ENCODE data around the gene NSUN6.
A peak's percentile ranks its signal among the peaks of the same experiment; 100 is the strongest.

Gene NSUN6

DNA sequence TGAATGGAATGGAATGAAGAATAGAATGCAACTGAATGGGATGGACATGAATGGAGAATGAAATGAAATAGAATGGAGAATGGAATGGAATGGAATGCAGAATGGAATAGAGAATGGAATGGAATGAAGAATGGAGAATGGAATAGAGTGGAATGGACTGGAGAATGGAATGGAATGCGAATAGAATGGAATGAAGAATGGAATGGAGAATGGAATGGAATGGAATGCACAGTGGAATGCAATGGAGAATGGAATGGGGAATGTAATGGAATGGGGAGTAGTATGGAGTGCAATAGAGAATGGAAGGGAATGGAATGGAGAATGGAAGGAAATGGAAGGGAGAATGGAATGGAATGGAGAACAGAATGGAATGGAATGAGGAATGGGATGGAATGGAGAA lies 93.4 kb downstream of the NSUN6 start:
- DNase-seq = no peak

DNA sequence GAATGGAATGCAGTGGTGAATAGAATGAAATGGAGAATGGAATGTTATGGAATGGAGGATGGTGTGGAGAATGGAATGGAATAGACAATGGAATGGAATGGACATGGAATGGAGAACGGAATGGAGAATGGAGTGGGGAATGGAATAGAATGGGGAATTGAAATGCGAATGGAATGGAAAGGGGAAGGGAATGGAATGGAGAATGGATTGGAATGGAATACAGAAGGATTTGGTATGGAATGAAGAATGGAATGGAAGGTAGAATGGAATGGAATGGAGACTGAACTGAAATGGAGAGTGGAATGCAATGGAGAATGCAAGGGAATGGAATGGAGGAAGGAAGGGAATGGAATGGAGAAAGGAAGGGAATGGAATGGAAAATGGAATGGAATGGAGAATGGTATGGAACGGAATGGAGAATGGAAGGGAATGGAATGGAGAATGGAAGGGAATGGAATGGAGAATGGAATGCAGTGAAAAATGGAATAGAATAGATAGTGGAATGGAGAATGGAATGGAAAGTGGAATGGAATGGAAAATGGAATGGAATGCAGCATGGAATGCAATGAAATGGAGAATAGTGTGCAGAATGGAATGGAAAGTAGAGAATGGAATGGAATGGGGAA lies 94.8 kb downstream of the NSUN6 start:
- DNase-seq = no peak

DNA sequence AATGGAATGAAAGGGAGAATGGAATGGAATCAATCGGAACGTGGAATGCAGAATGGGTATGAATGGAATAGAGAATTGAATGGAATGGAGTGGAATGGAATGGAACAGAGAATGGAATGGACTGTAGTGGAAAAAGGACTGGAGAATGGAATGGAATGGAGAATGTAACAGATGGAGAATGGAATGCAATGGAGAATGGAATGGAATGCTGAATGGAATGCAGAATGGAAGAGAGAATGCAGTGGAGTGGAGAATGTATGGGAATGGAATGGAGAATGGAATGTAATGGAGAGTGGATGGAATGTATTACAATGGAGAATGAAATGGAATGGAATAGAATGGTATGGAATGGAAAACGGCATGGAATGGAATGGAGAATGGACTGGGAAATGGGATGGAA lies 96.9 kb downstream of the NSUN6 start:
- DNase-seq = no peak

DNA sequence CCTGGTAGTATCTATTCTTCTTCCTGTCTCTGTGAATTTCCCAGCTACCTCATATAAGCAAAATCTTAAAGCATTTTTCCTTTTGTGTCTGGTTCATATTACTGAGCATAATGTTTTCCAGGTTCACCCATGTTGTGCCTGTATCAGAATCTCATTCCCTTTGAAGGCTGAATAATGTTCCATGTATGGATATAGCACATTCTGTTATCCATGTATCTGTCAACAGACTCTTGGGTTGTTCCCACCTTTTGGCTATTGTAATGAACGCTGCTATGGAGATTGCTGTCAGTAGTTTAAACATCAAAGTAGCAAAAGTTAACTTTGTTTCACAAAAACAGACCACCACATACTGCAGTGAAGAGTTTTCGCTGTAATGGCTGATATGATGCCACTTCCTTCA lies 99.9 kb downstream of the NSUN6 start:
- no peak for DNase-seq

DNA sequence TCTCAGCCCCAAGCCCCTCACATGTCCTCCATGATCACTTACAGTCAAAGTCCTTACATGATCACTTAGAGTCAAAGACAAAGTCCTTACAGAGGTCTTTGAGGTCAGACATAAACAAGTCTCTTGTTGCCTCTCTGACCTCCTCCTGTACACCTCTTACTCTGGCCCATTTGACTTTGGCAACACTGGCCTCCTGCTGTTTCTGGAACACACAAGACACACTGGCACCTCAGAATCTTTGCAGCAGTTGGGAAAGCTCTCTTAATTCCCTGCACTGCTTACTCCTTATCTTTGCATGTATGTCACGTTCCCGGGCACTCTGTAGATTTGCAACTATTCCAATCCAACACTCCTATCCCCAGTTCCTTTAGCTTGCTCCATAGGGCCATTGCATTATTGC lies 102.3 kb downstream of the NSUN6 start:
- DNase-seq = no peak

DNA sequence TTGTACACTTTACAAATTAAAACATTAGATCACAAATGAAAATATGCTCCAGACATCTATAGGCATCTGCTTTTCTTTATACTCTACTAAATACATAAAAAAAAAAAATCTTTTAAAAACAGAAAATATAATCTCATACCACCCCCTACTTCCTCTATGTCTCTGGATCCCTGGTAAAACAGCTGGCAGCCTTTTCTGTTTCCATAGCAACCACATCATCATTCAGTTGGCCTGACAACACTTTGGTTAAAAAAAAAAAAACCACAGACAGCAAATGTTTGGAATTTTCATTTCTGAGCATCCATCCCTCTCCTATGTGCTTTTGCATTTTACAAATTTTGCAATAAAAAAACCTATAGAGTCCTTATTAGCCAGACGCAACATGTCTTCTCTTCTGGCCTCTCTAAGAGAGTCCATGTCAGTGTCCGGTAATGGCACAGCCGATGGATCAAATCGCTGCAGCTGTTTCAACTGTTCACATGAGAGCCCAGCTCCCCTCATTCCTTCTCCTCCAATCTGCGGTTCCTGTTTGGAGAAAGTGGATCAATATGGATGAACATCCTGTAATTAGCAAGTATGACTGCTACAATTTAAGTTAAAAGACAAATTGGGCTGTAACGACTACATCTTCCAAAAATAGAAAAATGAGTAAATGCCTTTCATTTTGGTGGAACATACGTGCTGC lies 105.6 kb downstream of the NSUN6 start:
- DNase-seq = no peak

DNA sequence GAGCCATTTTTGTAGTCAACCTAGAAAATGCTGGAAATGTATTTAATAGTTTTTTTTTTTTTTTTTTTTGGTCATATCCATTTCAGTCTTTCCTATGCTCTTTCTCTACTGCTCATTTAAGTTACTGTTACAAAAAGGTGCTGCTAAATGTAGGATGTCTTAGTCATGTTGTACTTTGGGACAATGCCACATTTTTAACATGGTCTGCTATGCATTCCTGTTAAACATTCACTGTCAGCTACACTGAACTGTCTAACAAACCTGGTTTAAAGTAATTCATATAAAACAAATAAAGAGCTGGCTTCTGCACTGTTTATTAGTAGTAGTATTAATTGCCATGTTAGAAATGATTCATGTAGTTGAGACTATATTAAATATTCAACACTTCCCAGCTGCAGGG lies 108.6 kb downstream of the NSUN6 start:
- DNase-seq = no peak

DNA sequence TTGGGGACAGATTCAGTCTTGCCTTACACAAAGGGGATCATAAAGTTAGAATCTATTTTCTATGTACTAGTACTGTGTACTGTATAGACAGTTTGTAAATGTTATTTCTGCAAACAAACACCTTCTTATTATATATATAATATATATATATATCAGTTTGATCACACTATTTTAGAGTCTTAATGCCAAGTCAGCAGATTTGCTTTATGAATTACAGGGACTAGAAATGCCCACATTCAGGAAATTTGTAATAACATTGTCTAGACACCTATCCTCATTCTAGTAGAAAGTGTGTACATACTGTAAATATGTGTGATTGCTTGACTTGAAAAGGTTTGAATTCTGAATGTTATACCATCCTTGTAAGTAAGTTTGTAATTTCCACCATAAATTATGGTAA lies 111.2 kb downstream of the NSUN6 start:
- DNase-seq = no peak

DNA sequence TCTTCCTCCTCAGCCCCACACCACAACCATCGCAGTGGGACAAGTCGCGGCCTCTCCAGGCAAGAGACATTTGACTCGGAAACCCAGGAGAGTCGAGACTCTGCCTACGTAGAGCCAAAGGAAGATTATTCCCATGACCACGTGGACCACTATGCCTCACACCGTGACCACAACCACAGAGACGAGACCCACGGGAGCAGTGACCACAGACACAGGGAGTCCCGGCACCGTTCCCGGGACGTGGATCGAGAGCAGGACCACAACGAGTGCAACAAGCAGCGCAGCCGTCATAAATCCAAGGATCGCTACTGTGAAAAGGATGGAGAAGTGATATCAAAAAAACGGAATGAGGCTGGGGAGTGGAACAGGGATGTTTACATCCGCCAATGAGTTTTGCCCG lies 112.1 kb downstream of the NSUN6 start:
- DNase-seq = no peak

DNA sequence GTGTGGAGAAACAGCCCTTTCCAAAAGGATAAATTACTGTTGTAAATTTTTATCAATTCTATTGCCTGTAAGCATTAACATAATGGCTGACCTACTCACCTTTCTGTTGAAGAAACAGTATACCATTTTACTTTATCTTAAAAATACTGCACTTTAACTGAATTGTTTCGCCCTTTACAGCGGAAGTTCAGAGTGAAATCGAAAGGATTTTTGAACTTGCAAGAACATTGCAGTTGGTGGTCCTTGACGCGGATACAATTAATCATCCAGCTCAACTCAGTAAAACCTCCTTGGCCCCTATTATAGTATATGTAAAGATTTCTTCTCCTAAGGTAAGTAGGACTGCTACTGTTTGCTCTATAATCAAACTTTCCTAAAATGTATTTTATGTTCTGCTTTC lies 117.5 kb downstream of the NSUN6 start:
- no peak for DNase-seq

DNA sequence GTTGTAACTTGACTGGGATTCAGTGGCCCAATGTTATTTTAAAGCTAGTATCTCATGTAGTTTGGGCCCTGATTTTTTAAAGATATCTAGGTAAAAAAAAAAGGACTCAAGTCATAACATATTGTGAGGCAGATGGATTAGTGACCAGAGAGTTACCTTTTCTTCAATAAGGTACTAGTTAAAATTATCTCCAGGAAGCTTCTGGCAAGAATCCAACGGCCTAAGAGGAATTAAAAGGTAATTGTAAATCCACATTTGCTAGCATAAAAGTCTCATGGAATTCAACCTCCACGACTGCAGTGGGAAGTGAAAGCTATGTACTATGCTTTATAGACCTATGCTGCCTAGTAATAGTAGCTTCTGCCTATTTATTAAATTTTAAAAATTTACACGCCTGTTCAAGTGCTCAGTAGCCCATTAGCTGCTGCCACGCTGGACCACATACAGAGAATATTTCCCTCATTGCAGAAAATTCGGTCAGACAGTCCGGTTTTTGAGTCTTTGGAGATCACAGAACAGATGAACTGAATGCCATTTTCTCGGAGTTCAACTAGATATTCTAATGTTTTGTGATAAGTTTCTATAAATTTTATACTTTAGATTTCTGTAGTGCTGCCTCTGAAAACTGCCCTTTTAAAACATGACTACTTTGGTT lies 118.4 kb downstream of the NSUN6 start:
- DNase-seq = no peak

DNA sequence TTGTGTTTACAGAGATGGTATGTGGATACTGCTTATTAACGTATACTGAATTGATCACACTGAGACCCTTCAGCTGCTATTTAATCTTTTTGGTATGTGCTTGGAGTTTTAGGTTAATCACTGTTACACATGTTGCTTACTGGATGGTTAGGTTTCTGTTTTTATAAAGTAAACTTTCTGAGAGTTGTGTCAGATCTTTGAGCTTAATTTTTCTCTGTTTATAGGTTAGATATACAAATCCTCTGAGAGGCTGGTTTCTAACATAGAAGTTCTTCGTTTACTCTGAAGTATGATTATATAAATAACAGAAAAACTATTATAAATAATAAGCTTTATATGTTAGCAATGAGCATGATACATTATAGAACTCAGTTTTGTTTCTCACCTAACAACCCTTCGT lies 123.1 kb downstream of the NSUN6 start:
- DNase-seq = no peak

DNA sequence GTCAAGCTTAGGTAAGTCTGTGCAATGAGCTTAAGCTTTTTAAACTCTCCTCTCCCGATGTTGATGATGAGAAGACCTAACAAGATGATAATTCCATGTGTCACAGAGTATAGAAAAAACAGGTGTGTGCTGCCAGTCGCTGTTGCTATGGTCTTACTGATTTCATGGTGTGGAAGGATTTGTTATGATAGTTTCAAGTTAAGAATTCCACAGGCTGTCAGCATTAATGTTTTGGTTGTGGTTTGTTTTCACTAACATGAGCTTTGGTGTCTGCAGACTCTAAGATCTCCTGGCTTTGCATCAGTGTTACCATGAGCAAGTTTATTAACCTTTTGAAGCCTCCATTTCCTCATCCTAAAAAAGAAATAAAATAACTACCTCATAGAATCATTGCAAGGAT lies 123.7 kb downstream of the NSUN6 start:
- DNase-seq = peak; percentile 2

DNA sequence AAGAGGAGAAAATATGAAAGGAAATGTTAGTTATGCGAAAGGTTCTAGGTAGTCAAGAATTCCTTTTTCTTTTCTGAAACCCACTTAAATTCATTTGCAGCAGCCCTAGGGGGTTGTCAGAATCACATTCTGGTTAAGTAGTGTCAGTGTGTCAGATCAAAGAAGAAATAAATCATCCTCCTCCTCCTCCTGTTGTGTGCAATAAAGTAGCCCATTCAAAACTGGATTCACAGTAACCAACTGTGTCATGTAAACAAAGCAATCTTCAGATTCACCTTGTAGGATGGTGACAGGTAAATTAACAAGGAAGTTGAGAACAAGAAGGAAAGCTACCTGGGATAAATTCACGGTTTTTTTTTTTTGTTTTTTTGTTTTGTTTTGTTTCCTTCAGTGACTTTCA lies 127.5 kb downstream of the NSUN6 start:
- DNase-seq = no peak

DNA sequence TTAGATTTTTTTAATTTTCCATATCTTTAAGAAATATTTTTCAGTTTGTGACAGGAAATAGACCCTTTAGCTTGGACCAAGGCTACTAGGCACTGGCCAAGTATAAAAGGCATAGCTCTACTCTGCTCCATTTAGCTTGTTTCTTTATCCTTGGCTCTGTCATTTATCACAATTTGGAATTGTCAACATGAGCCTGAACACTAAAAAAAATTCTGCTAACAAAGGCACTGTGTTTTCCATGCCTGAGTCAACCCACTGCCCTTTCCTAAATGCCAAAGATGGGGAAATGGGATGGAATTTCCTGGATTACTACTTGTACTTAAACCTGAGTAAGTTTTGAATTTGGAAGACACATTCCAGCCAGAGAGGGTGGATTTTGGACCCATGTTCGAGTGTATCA lies 128.4 kb downstream of the NSUN6 start:
- DNase-seq = peak; percentile 5

DNA sequence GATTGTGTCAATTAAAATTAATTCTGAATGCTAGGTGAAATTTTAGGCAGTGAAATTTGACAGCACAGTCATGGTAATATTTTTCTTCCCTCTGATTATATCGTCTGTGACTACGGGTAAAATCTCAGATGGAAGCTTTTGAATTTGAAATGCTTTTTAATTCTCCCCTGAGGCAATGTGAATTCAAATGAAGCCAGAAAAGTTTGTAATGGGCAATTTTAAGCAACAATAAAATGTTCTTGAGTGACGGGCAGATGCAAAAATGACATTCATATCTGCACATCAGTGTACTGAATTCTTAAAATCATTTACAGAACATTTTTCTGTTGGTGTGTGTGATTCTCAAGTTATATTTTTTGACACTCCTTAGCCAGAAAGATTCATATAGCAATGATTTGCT lies 134.5 kb downstream of the NSUN6 start:
- DNase-seq = no peak

DNA sequence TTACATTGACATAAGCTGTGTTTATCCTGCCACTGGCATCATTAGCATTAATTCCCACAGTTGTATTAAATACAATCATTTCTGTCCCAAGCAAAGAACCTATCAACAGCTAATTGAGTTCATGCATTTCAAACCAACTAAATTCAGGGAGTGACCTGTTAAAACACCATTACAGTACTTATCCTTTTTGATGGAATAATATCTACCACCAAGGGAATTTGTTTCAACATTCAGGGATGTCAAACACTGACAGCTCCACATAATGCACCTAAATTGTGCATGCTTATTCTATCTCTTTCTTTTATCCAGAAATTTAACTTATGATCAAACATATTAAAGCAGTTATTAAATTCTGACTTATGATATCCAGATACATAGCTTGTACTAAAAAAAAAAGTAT lies 136.8 kb downstream of the NSUN6 start:
- no peak for DNase-seq

DNA sequence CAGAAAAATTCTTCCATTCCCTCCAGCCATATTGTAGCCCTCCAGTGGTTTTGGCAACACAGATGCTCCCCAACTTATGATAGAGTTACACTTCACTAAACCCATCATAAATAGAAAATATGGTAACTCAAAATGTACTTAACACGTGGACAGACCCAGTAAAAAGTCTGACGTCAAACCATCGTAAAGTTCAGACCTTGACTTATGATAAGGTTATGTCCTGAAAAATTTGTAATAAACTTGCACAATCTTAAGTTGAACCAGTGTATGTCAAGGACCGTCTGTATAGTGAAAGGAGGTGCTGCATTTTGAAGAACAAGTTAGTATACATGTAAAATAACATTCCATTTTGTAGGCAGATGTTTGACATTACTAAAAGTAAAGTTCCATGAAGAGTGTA lies 142.8 kb downstream of the NSUN6 start:
- DNase-seq = no peak

DNA sequence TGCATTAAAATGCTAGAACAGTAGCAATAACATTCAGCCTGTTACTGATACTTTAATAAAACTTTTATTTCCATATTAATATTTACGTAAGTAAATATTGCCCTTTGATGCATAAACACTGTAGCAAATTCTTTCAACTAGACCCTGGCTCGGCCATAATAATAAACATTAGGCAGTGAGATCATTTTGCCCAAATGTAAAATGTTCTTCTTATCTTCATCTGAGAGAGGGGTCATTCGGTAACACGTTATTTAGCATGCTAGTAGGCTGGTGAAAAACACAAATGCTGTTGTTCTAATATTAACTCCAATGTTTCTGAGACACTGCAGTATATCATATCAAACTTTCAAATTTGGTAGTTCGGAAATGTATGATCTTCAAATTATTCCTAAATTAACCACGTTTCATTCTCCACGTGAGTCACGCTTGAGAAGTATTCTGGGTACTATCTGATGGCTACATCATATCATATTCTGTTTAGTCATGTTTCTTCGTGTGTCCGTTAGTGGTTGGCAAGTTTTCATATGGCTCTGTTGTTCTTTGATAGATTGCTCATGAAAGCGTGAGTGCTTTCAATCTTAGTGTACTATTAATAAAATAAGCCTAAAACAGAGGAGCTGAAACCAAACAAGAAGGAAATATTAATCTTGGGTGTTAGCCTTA lies 145.8 kb downstream of the NSUN6 start:
- DNase-seq = peak; percentile 9

DNA sequence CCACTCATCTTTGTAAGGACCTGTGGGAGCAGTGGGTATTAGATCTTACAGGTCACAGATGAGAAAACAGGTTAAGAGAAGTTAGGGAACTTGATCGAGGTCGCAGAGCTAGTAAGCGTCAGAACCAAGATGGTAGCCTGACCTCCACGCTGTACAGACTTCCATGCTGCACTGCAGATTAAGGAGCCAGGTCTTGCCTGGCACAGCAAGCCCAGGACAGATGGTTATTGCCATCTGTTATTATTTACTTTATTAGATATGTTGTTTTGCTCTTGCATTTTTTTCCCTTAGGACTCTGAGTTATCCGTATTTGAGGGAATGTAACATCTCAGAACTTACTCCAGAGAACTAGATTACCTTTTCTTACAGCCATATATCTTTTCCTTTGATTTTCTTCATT lies 147.2 kb downstream of the NSUN6 start:
- DNase-seq = no peak

DNA sequence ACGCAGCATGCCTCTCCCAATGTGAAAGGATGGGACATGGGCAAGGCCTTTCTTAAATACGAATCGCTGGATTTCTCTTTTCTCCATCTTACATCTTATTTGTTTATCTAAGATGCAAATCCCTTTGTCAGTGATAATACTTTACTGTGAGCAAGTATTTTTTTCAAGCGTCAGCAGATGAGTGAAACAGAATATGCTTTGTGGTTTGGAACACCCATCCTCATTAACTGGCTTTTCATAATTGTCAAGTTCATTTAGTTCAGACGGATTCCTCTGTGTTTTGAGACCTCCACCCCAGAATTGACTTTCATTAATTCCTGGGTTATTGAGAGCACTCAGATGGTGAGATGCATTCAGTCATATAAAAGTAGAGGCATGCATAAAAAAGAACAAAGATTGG lies 149.8 kb downstream of the NSUN6 start:
- no peak for DNase-seq

DNA sequence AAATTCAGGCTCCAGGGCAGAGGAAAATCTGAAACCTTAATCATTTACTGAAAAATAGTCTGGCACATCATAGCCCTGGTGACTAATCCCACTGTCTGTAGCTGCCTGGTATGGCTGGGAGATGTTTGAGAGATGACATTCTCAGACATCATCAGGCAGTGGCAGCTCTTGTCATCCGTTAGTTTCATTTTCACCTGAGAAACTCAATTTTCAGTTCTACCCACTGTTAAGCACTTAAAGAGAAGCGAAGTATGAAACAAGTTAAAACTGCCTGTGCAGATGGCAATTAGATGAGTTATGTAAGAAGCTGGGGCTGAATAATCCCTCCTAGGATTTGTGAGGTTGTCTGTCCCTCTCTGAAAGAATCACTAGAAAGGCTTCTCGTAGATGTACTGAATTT lies 150.2 kb downstream of the NSUN6 start:
- DNase-seq = peak; percentile 57

DNA sequence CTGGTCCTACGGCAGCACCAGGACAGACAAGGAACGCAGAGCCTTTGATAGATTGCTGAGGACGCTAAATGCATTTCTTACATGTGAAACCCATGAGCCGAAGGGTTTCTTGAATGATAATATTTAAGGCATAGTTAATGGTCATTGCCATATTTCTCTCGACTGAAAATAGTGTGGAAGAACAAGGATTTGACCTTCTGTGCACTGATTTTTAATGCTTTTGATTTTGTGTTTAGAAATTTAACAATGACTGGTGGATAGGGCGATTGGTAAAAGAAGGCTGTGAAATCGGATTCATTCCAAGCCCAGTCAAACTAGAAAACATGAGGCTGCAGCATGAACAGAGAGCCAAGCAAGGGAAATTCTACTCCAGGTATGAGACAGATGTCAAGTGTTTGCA lies 150.8 kb downstream of the NSUN6 start:
- DNase-seq = no peak

DNA sequence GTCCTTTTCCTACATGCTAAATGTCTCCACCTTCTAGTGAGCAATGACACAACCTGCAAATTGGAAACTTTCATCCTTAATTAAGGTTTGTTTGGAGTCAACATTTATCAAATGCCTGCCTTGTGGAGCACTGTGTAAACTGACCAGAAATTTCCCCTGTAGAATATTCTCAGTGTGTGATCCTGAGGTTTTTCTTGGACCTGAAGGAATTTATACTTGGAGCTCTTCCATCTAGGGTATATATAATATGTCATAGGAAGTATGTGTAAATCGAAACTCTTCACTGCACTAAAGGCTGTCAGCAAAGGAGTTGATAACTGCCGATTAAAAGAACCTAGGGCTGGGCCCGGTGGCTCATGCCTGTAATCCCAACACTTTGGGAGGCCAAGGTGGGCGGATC lies 152.4 kb downstream of the NSUN6 start:
- DNase-seq = peak; percentile 7

Data from fibroblast of skin of back (primary cell).